HL-60 (cell line): ENCODE results near the gene CCK.
A peak's percentile ranks its signal among the peaks of the same experiment; 100 is the strongest.

Source experiments
- DNase-seq, 2 experiments: peaks; one replicate each; pipeline ENCODE4 v3.0.0-alpha.2; 2010 to 2020; ENCODE audit warnings: low read depth in 1 of 2, low spot score in 1 of 2
- H3K27ac ChIP-seq: fragments of 250-450 bp; sonication (Bioruptor Pico); replicated peaks from 2 replicates; pipeline ENCODE4 v1.5.1; 2020; ENCODE audit warnings: mild to moderate bottlenecking, moderate library complexity
- H3K27me3 ChIP-seq: fragments of 250-450 bp; sonication (Bioruptor Pico); 2 replicates; pipeline ENCODE4 v1.5.1; 2021; ENCODE audit warnings: mild to moderate bottlenecking, moderate library complexity; ENCODE audit not compliant: insufficient read depth, poor library complexity, severe bottlenecking
- H3K4me3 ChIP-seq: replicated peaks from 2 replicates; pipeline ENCODE4 v1.5.1; 2011; ENCODE audit warnings: mild to moderate bottlenecking, control low read depth, low read length; ENCODE audit not compliant: insufficient read depth
- CTCF ChIP-seq: IDR thresholded peaks from one replicate; pipeline ENCODE4 v1.5.1; 2011; ENCODE audit warnings: low read length, control low read depth, inconsistent platforms; ENCODE audit not compliant: insufficient read depth
- GABPA ChIP-seq: IDR thresholded peaks from 2 replicates; pipeline ENCODE4 v1.6.1; 2012; ENCODE audit warnings: low read depth
- POLR2AphosphoS5 ChIP-seq: IDR thresholded peaks from 2 replicates; pipeline ENCODE4 v1.6.1; 2012; ENCODE audit warnings: low read depth
- REST ChIP-seq: IDR thresholded peaks from 2 replicates; pipeline ENCODE4 v1.6.1; 2012; ENCODE audit warnings: low read depth; ENCODE audit not compliant: insufficient replicate concordance
- SPI1 ChIP-seq: IDR thresholded peaks from 2 replicates; pipeline ENCODE4 v1.6.1; 2012; ENCODE audit warnings: low read depth, mild to moderate bottlenecking, borderline replicate concordance

Gene CCK

GRCh38 chr3:42273361-42273760 lies 7.4 kb upstream of the CCK start:
- TF ChIP-seq REST: no peak
- peak; percentile 83 for TF ChIP-seq SPI1
- peak in 1 of 2 experiments; percentile 78 for DNase-seq
- no peak overlapping the region for H3K27ac ChIP-seq
- H3K4me3 ChIP-seq: no peak overlapping the region
- H3K27me3 ChIP-seq: no peaks in the 10 kb centered on the region

- Histone ChIP-seq H3K27ac (no peak overlapping the region), H3K27me3 (peaks cover under 1% of the 10 kb centered on the region), H3K4me3 (no peak overlapping the region)
- no peak for DNase-seq
- TF ChIP-seq SPI1 (no peak), POLR2AphosphoS5 (no peak), GABPA (no peak), CTCF (no peak), REST (no peak)
These were observed 5.8 kb upstream of the CCK start for GRCh38 chr3:42271786-42272185.

GRCh38 chr3:42270561-42270960 lies 4.6 kb upstream of the CCK start:
- H3K27ac ChIP-seq: no peak overlapping the region
- DNase-seq: no peak

More at GRCh38 chr3:42270561-42270960, 4.6 kb upstream of the CCK start:
- Histone ChIP-seq H3K27me3 (peaks cover 5% of the 10 kb centered on the region), H3K4me3 (no peak overlapping the region)
- TF ChIP-seq CTCF: no peak
- TF ChIP-seq POLR2AphosphoS5: no peak
- no peak for TF ChIP-seq REST
- no peak for TF ChIP-seq GABPA
- TF ChIP-seq SPI1: no peak
